Activated naive CD8-positive, alpha-beta T cell treated with anti-CD3 and anti-CD28 coated beads for 36 hours (primary cell): ENCODE data around the gene HACD3. TPM values are rescaled to one million over a fixed set of nuclear protein-coding genes. Genes with fewer than 3 reads are reported as not detected.
A peak's percentile ranks its signal among the peaks of the same experiment; 100 is the strongest.
"Not testable (repeated sequence)": the region's sequence is repeated elsewhere in the genome, so short reads cannot be mapped to it uniquely, and the experiment has no call there.

Source experiments
- DNase-seq: peaks from one replicate; pipeline ENCODE4 v3.0.0; 2021
- H3K27ac Mint-ChIP-seq: one replicate; pipeline ENCODE4 v1.8.0; 2022; ENCODE audit warnings: mild to moderate bottlenecking, moderate library complexity, mixed read lengths
- H3K27me3 Mint-ChIP-seq: one replicate; pipeline ENCODE4 v1.8.0; 2022; ENCODE audit warnings: mild to moderate bottlenecking, mixed read lengths
- H3K36me3 Mint-ChIP-seq: one replicate; pipeline ENCODE4 v1.8.0; 2021; ENCODE audit warnings: mild to moderate bottlenecking, mixed read lengths
- H3K4me1 Mint-ChIP-seq: one replicate; pipeline ENCODE4 v1.8.0; 2021; ENCODE audit warnings: mixed read lengths
- H3K4me3 Mint-ChIP-seq: one replicate; pipeline ENCODE4 v1.8.0; 2022; ENCODE audit warnings: mild to moderate bottlenecking, moderate library complexity, mixed read lengths
- H3K9me3 Mint-ChIP-seq: one replicate; pipeline ENCODE4 v1.8.0; 2022; ENCODE audit warnings: mixed read lengths
- total RNA-seq, 2 experiments: library from RNA; stranded (reverse); gene quantifications; one replicate each; pipeline ENCODE4 v1.2.3, GENCODE V29; 2021

HACD3 gene
- total RNA-seq, 2 experiments from 2014 or later = 43.7 to 46.5 TPM

DNA sequence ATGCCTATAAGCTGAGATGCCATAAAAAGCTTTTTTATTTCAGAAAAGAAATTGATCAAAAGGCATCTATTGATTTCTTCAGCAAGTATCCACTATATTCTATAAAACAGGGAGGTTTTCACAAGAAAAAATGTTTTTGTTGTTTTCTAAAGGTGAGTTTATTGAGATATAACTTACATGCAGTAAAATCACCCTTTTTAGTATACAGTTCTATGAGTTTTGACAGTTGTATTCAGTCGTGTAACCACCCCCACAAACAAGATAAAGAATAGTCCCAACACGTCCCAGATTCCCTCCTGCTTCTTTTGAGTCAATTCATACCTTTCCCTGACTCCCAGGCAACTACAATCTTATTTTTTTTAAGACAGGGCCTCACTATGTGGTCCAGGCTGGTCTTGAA lies 72.9 kb downstream of the HACD3 start:
- peaks cover 5% of the 10 kb centered on the region for H3K36me3 Mint-ChIP-seq
- no peak for DNase-seq
- peaks cover 7% of the 10 kb centered on the region for H3K4me1 Mint-ChIP-seq
- no peak overlapping the region for H3K27ac Mint-ChIP-seq
- no peaks in the 10 kb centered on the region for H3K27me3 Mint-ChIP-seq
- H3K9me3 Mint-ChIP-seq = no peaks in the 10 kb centered on the region
- H3K4me3 Mint-ChIP-seq = no peak overlapping the region

DNA sequence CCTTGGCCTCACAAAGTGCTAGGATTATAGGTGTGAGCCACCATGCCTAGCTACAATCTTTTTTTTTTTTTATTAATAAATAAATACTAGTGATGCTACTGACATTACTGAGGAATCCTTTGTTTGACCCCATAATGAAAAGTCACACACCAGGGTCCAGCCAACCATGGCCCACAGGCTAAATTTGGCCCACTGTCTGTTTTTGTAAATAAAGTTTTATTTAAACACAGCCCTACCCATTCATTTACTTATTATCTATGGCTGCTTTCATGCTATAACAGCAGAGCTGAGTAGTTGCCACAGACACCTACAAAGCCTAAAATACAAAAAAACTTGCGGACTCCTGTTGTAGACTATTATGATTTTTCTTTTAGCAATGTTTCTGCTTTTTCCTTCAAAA lies 73.3 kb downstream of the HACD3 start:
- peaks cover 8% of the 10 kb centered on the region for H3K4me1 Mint-ChIP-seq
- DNase-seq = no peak
- H3K36me3 Mint-ChIP-seq = peaks cover 3% of the 10 kb centered on the region
- no peaks in the 10 kb centered on the region for H3K9me3 Mint-ChIP-seq
- no peaks in the 10 kb centered on the region for H3K27me3 Mint-ChIP-seq
- H3K27ac Mint-ChIP-seq = no peak overlapping the region
- H3K4me3 Mint-ChIP-seq = no peak overlapping the region

DNA sequence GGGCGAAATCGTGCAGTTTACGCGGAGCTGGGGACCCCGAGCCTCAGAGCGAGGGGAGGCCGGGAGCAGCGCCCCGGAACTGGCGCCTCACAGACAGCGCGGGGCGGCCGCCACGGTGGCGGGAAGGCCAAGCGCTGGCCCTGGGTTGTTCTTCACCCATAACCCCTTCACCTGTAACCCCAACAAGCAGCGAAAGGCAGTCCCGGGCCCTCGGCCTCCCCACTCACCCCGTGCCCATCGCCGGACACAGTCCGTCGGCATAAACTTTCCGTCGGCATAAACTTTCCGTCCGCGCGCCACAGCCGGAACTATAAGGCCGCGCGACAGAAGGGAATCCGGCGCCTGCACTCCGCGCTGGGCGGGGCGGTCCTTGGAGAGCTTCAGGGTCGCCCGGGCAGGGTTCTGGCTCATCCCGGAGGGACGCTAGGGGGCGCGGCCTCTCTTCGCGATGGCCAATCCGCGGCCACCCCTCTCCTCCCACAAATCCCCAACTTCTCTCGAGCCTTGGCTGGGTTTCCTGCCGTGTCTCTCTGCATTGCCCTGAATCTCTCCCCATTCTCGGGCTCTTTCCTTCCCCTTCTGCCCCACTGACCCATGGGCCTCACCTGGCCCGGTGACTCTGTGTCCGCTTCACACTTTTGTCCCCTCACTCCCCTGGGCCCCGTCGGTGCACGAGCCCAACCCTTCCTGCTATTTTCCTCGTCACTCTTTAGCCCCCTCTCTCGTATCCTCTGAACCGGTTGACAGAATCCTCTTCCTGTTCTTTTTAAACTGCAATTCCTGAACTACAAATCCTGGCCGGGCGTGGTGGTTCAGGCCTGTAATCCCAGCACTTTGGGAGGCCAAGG lies 80.8 kb downstream of the HACD3 start, which contains the start of gene INTS14:
TSS of gene INTS14 (minus strand) at position 261 of the 848 bp plus-strand sequence. CDS start 3,751 bp downstream, outside the sequence.
- Mint-ChIP-seq H3K4me3 (peak within 1 kb of the TSS; percentile 94), H3K9me3 (no peaks in the 10 kb centered on the region), H3K4me1 (peaks cover 29% of the 10 kb centered on the region), H3K27me3 (no peaks in the 10 kb centered on the region), H3K27ac (peak within 1 kb of the TSS; percentile 93), H3K36me3 (peaks cover 4% of the 10 kb centered on the region)
- DNase-seq = peak; percentile 97

DNA sequence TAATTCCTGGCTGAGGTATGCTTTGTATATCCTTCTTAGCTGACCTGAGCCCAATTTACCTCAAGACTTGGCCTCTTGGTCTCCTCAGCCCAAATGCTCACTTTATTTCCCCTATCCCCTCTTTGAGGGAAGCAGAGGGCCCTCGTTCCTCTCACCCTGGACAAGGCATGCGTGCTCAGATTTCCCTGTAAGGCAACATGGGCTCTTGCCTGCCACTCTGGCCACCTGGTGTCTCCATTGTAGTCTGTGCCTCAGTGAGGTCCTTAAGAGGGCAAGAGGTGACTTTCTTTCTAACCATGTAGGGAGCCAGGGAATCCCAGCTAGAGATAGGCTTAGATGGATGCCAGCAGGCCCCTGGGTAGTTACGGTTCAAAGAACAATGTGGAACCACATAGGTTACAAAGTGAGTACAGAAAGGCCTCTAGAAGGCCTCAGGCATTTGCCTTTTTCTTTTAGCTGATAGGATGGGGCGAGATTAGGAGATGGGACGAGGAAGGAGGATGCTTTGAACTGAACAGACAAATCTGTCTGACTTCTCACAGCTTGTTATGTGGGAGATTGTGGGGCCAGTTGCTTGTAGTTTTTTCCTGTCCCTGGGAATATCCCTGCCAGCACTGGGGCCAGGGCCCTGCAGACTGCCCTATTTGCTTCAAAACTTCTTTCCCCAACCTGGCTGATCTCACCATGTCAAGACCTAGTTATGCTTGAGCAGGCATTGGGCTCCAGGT lies 81.8 kb downstream of the HACD3 start:
- no peak for DNase-seq
- H3K27me3 Mint-ChIP-seq = no peaks in the 10 kb centered on the region
- H3K4me1 Mint-ChIP-seq = peaks cover 26% of the 10 kb centered on the region
- peaks cover 2% of the 10 kb centered on the region for H3K36me3 Mint-ChIP-seq
- H3K4me3 Mint-ChIP-seq = peak overlapping the region; percentile 94
- peak overlapping the region; percentile 93 for H3K27ac Mint-ChIP-seq
- no peaks in the 10 kb centered on the region for H3K9me3 Mint-ChIP-seq

DNA sequence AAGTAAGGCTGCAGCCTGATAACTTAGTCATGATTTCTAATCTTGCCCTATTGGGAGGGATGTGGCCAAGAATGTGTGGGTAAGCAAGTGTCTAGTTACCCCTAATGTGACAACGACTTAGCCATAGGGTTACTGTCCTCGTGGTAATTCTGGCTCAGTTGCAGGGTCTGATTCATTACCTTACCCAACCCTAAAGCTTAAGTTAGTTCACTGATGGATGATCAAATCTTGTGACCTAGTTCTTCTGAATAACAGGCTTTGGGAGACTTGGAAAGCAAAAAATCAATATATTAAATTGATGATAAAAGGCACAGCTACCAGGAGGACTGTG lies 82.3 kb downstream of the HACD3 start:
- H3K36me3 Mint-ChIP-seq = peaks cover 2% of the 10 kb centered on the region
- peaks cover 25% of the 10 kb centered on the region for H3K4me1 Mint-ChIP-seq
- H3K9me3 Mint-ChIP-seq = no peaks in the 10 kb centered on the region
- DNase-seq = no peak
- peak overlapping the region; percentile 93 for H3K27ac Mint-ChIP-seq
- H3K27me3 Mint-ChIP-seq = no peaks in the 10 kb centered on the region
- H3K4me3 Mint-ChIP-seq = no peak overlapping the region

DNA sequence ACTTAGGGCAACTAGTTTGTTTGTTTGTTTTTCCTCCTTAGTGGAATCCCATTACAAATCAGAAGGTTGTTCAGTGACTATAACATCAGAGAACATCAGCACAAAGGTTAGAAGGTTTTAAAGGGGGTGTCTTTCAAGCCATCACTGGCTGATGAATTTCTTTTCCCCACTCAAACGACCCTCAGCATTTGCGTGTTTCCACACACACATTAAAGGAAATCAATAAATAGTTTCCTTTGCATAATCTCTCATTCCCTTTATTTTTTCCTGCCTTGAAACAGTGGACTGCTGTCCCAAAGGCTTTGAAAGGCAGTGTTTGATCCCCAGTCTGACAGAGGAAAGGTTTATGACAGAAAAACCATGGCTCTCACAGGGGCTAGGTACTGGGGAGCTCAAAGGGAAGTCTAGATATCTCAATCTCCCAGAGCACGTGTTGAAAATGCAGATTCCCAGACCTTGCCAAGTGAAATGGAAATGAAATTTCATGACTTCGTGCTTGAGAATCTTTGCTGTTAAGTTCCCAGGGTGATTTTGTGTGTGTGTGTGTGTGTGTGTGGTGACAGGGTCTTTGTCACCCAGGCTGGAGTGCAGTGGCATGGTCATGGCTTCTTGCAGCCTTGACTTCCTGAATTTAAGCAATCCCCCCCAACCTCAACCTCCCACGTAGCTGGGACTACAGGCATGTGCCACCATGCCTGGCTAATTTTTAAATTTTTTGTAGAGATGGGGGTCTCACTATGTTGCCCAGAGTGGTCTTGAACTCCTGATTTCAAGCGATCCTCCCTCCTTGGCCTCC lies 82.9 kb downstream of the HACD3 start:
- H3K27ac Mint-ChIP-seq = no peak overlapping the region
- H3K27me3 Mint-ChIP-seq = no peaks in the 10 kb centered on the region
- no peak overlapping the region for H3K4me3 Mint-ChIP-seq
- H3K36me3 Mint-ChIP-seq = peaks cover 2% of the 10 kb centered on the region
- H3K4me1 Mint-ChIP-seq = peaks cover 22% of the 10 kb centered on the region
- no peaks in the 10 kb centered on the region for H3K9me3 Mint-ChIP-seq
- no peak for DNase-seq

DNA sequence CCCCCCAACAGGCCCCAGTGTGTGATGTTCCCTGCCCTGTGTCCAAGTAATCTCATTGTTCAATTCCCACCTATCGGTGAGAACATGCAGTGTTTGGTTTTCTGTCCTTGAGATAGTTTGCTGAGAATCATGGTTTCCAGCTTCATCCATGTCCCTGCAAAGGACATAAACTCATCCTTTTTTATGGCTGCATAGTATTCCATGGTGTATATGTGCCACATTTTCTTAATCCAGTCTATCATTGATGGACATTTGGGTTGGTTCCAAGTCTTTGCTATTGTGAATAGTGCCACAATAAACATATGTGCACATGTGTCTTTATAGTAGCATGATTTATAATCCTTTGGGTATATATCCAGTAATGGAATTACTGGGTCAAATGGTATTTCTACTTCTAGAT lies 85.6 kb downstream of the HACD3 start:
- H3K4me1 Mint-ChIP-seq = peaks cover 14% of the 10 kb centered on the region
- H3K27me3 Mint-ChIP-seq, DNase-seq, H3K27ac Mint-ChIP-seq, H3K36me3 Mint-ChIP-seq, H3K9me3 Mint-ChIP-seq, H3K4me3 Mint-ChIP-seq: not testable (repeated sequence)

DNA sequence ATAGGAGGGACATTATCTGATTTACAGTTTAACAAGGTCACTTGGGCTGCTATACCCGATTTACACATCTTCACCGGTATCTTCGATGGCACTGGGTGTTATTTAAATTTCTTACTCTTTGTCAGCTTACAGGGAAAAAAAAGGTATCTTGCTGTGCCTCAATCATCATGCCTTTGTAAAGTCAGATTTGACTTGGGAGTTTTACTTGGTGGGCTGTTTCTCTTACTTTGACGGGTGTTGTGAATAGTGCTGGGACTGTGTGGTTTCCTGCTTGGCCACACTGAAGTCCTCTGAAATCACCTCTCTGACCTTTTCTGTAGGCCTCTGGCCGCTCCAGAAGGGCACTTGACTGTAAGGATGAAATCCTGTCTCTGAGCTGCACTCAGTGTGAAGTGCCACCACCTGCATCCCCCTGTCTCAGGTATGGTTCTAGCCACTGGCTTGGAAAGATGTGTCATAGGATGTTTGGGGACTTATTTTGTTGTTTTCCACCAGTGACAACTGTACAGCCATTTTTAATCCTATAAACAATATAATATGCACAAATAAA lies 88.4 kb downstream of the HACD3 start:
- H3K4me3 Mint-ChIP-seq = no peak overlapping the region
- DNase-seq = no peak
- no peaks in the 10 kb centered on the region for H3K27me3 Mint-ChIP-seq
- no peak overlapping the region for H3K27ac Mint-ChIP-seq
- H3K4me1 Mint-ChIP-seq = peaks cover 4% of the 10 kb centered on the region
- no peaks in the 10 kb centered on the region for H3K9me3 Mint-ChIP-seq
- H3K36me3 Mint-ChIP-seq = no peaks in the 10 kb centered on the region

DNA sequence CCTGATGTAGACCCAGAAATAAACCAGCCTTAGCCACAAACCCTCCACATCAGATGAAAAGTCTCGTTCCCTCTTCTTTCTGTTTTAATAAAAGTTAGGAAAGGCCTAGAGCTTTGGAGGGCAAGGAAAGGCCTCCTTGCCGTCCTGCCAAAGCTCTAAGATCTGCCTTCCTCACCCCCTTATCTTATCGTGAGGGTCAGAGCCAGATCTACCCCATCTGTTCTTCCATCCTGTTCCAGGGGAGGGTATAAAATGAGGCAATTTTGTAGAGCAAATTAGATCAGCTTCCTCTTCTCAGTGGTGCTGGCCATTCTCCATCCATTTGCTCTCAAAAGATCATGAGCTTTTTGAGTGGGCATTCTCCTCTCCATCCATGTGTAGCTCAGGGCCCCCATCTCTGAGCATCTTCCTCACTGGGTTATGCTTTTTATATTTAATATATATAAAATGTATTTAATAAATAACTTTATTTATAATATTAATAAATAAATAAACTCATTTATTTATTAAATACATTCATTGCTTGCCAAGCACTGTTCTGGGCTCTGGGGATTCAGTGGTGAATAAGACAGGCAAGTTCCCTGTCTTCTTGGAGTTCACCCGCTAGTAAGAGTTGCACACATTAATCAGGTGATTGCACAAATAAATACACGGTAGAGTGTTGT lies 89.5 kb downstream of the HACD3 start:
- Mint-ChIP-seq H3K4me1 (peaks cover 4% of the 10 kb centered on the region), H3K27me3 (no peaks in the 10 kb centered on the region), H3K36me3 (no peaks in the 10 kb centered on the region), H3K9me3 (no peaks in the 10 kb centered on the region), H3K27ac (no peak overlapping the region), H3K4me3 (no peak overlapping the region)
- DNase-seq = no peak

DNA sequence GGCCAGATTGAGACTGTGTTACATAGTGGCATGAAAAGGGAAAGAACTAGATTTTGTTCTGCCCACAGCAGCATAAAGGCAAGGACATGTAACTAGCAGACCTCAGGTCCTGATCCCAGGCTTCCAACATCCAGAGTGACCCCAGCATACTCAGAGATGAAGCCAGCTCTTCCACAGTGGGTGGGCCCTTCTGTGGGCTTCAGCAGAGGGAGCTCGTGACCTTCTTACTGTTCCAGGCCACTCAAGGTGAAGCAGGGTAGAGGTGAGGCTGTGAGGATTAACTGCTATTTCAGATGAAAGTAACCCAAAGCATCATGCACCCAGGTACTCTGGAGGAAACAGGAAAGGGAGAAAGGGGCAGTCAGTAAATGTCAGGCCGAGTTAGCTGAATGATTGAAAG lies 90.6 kb downstream of the HACD3 start:
- Mint-ChIP-seq H3K4me3 (no peak overlapping the region), H3K27me3 (no peaks in the 10 kb centered on the region), H3K9me3 (no peaks in the 10 kb centered on the region), H3K36me3 (peaks cover 5% of the 10 kb centered on the region), H3K27ac (no peak overlapping the region), H3K4me1 (peaks cover 4% of the 10 kb centered on the region)
- DNase-seq = no peak

DNA sequence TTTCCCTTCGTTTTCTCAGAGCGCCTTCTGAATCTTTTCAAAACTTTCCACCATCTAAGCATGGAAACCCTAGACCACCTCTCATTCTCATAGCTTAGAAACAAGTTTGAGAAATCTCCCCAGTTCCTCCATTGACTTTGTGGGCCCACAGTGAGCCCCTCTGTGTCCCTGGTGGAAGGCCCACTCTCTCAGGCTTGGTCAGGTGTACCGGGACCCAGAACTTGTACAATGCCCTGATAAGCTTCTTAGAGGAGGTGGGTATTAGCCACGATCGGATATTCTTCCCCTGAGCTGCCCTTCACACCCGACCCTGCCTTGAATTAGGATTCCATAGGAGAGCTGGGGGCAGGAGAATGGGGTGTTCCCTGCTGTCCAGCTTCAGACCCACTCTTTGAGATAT lies 91.4 kb downstream of the HACD3 start, which contains the start of gene SLC24A1:
TSS of gene SLC24A1 (plus strand) at position 301 of the 400 bp plus-strand sequence. CDS start 2,143 bp downstream, outside the sequence.
- Mint-ChIP-seq H3K36me3 (peaks cover 5% of the 10 kb centered on the region), H3K4me1 (peaks cover 4% of the 10 kb centered on the region), H3K9me3 (no peaks in the 10 kb centered on the region), H3K27me3 (no peaks in the 10 kb centered on the region), H3K4me3 (no peak within 1 kb of the TSS), H3K27ac (no peak within 1 kb of the TSS)
- DNase-seq = no peak

DNA sequence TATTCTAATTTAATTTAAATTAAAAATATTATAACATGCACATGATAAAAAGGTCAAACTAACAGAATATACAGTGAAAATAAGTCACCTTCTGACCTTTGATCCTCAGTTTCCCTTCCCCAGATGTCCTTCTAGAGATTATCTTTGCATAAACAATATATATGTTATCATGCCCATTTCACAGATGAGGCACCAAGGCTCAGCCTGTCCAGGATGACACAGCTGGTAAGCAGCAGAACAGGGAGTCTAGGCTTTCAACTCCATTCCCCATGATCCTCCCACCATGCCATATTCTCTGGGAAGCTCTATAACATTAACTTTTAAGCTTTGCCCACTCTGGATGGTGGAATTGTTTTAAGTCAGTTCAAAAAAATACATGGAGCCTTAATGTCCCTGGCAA lies 92.8 kb downstream of the HACD3 start:
- H3K4me3 Mint-ChIP-seq = no peak overlapping the region
- peaks cover 4% of the 10 kb centered on the region for H3K4me1 Mint-ChIP-seq
- H3K27me3 Mint-ChIP-seq = no peaks in the 10 kb centered on the region
- H3K36me3 Mint-ChIP-seq = peaks cover 5% of the 10 kb centered on the region
- no peak for DNase-seq
- no peak overlapping the region for H3K27ac Mint-ChIP-seq
- H3K9me3 Mint-ChIP-seq = no peaks in the 10 kb centered on the region

DNA sequence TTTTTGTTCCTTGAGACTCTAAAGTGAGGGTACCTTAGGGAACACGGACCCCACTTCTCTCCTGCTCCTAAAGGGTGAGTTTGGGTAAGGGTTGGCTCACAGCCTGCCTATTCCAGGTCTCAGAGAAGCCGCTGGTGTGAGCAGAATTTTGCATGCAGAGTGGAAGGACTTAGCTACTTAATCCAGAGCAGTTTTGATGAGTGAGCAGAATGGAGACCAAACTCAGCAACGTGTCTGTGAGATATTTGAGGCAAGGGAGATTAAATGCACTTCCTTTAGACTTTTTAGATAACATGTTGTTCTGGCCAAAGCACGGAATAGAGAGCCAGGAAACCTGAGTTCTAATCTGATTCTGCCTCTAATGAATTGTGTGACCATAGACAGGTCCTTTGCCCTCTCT lies 96.6 kb downstream of the HACD3 start:
- no peaks in the 10 kb centered on the region for H3K9me3 Mint-ChIP-seq
- H3K4me3 Mint-ChIP-seq = no peak overlapping the region
- H3K36me3 Mint-ChIP-seq = peaks cover 5% of the 10 kb centered on the region
- no peak for DNase-seq
- H3K27me3 Mint-ChIP-seq = no peaks in the 10 kb centered on the region
- peaks cover 9% of the 10 kb centered on the region for H3K4me1 Mint-ChIP-seq
- no peak overlapping the region for H3K27ac Mint-ChIP-seq
